ENCODE measurements around the gene FGGY. TPM values are rescaled to one million over a fixed set of nuclear protein-coding genes. Genes with fewer than 3 reads are reported as not detected.

The FGGY gene
- total and polyA plus RNA-seq, 4 donors, result 16.0 to 67.0 (median 43.4) TPM

DNA sequence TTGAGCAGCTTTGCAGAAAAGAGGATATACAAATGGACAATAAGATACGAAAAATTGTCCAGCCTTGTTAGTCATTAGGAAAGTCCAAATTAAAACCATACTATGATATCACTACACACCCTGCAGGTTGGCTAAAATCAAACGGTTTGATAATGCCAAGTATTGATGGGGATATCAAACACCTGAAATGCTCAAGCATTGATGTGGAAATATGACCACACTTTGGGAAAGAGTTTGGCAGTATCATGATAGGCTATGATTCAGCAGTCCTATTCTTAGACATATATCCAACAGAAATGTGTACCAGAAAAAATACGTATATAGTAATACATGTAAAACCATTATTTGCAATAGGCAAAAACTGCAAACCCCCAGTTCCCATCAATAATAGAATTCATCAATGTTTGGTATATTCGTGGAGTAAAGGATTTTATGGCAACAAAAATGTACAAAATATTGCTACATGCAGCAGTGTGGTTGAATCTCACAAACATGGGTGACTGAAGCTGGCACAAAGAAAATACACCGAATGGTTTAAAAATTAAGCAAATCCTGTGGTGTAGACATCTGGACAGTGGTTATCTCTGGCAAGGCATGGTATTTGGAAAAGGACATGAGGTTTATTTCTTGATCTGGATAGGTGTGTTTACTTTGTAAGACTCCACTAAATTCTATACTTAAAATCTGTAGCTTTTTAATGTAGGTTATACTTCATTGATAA, 243.2 kb downstream of the FGGY start:
- peak overlapping the region; percentile 23 to 71 for H3K27ac ChIP-seq (ENCODE audit: low read depth in 1 of 2, low read length in 2 of 2)
- no peaks in the 10 kb centered on the region for H3K27me3 ChIP-seq (ENCODE audit: control insufficient read depth in 4 of 4, insufficient read depth in 4 of 4, low read length in 3 of 4)
- peak; percentile 40 for TF ChIP-seq YY1 (IDR thresholded peaks at IDR 0.05)
- TF ChIP-seq, protein P1, sequence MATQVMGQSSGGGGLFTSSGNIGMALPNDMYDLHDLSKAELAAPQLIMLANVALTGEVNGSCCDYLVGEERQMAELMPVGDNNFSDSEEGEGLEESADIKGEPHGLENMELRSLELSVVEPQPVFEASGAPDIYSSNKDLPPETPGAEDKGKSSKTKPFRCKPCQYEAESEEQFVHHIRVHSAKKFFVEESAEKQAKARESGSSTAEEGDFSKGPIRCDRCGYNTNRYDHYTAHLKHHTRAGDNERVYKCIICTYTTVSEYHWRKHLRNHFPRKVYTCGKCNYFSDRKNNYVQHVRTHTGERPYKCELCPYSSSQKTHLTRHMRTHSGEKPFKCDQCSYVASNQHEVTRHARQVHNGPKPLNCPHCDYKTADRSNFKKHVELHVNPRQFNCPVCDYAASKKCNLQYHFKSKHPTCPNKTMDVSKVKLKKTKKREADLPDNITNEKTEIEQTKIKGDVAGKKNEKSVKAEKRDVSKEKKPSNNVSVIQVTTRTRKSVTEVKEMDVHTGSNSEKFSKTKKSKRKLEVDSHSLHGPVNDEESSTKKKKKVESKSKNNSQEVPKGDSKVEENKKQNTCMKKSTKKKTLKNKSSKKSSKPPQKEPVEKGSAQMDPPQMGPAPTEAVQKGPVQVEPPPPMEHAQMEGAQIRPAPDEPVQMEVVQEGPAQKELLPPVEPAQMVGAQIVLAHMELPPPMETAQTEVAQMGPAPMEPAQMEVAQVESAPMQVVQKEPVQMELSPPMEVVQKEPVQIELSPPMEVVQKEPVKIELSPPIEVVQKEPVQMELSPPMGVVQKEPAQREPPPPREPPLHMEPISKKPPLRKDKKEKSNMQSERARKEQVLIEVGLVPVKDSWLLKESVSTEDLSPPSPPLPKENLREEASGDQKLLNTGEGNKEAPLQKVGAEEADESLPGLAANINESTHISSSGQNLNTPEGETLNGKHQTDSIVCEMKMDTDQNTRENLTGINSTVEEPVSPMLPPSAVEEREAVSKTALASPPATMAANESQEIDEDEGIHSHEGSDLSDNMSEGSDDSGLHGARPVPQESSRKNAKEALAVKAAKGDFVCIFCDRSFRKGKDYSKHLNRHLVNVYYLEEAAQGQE (IDR thresholded peaks at IDR 0.05), result peak; percentile 31
- no peak for TF ChIP-seq EGR1 (IDR thresholded peaks at IDR 0.05; ENCODE audit: low read depth in 2 of 2)
- TF ChIP-seq, protein P2, sequence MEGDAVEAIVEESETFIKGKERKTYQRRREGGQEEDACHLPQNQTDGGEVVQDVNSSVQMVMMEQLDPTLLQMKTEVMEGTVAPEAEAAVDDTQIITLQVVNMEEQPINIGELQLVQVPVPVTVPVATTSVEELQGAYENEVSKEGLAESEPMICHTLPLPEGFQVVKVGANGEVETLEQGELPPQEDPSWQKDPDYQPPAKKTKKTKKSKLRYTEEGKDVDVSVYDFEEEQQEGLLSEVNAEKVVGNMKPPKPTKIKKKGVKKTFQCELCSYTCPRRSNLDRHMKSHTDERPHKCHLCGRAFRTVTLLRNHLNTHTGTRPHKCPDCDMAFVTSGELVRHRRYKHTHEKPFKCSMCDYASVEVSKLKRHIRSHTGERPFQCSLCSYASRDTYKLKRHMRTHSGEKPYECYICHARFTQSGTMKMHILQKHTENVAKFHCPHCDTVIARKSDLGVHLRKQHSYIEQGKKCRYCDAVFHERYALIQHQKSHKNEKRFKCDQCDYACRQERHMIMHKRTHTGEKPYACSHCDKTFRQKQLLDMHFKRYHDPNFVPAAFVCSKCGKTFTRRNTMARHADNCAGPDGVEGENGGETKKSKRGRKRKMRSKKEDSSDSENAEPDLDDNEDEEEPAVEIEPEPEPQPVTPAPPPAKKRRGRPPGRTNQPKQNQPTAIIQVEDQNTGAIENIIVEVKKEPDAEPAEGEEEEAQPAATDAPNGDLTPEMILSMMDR (IDR thresholded peaks at IDR 0.05; ENCODE audit: low read depth, low read length, missing input control), result no peak
- peak; percentile 64 to 77 for TF ChIP-seq RAD21 (IDR thresholded peaks at IDR 0.05)
- no peak for TF ChIP-seq TAF1 (conservative IDR thresholded peaks at IDR 0.05)
- TF ChIP-seq HNF4A (conservative IDR thresholded peaks at IDR 0.05), result peak in 1 of 2 donors; percentile 49
- no peak for TF ChIP-seq HNF4G (IDR thresholded peaks at IDR 0.05)
- TF ChIP-seq GABPA (IDR thresholded peaks at IDR 0.05 in 1 of 2, conservative IDR thresholded peaks at IDR 0.05 in 1 of 2), result no peak
- TF ChIP-seq, protein P3, sequence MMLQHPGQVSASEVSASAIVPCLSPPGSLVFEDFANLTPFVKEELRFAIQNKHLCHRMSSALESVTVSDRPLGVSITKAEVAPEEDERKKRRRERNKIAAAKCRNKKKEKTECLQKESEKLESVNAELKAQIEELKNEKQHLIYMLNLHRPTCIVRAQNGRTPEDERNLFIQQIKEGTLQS (IDR thresholded peaks at IDR 0.05), result no peak
- peak in 1 of 2 donors; percentile 71 for TF ChIP-seq JUND (IDR thresholded peaks at IDR 0.05)
- TF ChIP-seq SP1 (IDR thresholded peaks at IDR 0.05), result no peak
- TF ChIP-seq, protein P4, sequence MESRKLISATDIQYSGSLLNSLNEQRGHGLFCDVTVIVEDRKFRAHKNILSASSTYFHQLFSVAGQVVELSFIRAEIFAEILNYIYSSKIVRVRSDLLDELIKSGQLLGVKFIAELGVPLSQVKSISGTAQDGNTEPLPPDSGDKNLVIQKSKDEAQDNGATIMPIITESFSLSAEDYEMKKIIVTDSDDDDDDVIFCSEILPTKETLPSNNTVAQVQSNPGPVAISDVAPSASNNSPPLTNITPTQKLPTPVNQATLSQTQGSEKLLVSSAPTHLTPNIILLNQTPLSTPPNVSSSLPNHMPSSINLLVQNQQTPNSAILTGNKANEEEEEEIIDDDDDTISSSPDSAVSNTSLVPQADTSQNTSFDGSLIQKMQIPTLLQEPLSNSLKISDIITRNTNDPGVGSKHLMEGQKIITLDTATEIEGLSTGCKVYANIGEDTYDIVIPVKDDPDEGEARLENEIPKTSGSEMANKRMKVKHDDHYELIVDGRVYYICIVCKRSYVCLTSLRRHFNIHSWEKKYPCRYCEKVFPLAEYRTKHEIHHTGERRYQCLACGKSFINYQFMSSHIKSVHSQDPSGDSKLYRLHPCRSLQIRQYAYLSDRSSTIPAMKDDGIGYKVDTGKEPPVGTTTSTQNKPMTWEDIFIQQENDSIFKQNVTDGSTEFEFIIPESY (IDR thresholded peaks at IDR 0.05), result peak; percentile 39
- TF ChIP-seq FOXA2 (IDR thresholded peaks at IDR 0.05), result no peak
- TF ChIP-seq RXRA (IDR thresholded peaks at IDR 0.05), result peak in 1 of 2 donors; percentile 64
- no peak for TF ChIP-seq NR2F2 (IDR thresholded peaks at IDR 0.05)
- peak; percentile 23 for TF ChIP-seq FOXA1 (IDR thresholded peaks at IDR 0.05)
- TF ChIP-seq, protein P5, sequence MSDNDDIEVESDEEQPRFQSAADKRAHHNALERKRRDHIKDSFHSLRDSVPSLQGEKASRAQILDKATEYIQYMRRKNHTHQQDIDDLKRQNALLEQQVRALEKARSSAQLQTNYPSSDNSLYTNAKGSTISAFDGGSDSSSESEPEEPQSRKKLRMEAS (IDR thresholded peaks at IDR 0.05), result no peak
- H3K9ac ChIP-seq (ENCODE audit: low read depth in 1 of 2, low read length in 2 of 2), result no peak overlapping the region
- H3K4me1 ChIP-seq (ENCODE audit: control insufficient read depth in 4 of 4, insufficient read depth in 4 of 4, low read length in 3 of 4), result peaks cover 10 to 38% (median 16%) of the 10 kb centered on the region in 4 donors
- WGBS, result 35% methylated on average over 5 of the region's 5 CpGs
- no peaks in the 10 kb centered on the region for H3K9me3 ChIP-seq (ENCODE audit: control insufficient read depth in 4 of 4, low read length in 3 of 4)
- H3K4me3 ChIP-seq (ENCODE audit: low read depth in 1 of 3, low read length in 3 of 3), result no peak overlapping the region
- H3K36me3 ChIP-seq (ENCODE audit: control insufficient read depth in 4 of 4, insufficient read depth in 3 of 4, low read depth in 1 of 4, low read length in 3 of 4), result no peaks in the 10 kb centered on the region
- no peak for DNase-seq (ENCODE audit: low spot score)

Measured in liver (tissue), 9 donors.